ENCODE results near the gene TNFRSF1B. TPM values are rescaled to one million over a fixed set of nuclear protein-coding genes. Genes with fewer than 3 reads are reported as not detected.

Gene TNFRSF1B
- polyA plus RNA-seq, 1 donor (not counting 4 experiments of a cell fraction or from before 2014, with no cell fraction given) = 0.04 TPM

DNA sequence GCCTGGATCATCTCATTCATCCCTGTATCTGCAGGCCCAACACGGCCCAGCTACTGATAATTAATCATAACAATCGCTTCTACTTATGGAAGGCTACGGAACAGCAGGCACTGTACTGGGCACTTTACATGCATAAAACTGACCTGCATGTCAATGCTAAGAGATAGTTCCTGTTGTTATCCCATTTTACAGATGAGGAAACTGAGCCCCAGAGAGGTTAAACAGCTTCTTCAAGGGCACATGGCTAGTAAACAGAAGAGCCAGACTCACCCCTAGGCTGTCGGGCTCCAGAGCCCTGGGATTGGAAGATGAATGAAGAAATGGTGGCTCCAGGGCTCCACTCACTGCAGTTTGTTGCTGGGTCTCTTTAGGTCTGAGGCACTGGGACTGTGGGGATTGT is 35.8 kb downstream of the TNFRSF1B start:
- dilution Hi-C loops (cut with MboI; ENCODE audit: extremely low pct_ligation_motif_present, low sequenced_read_pairs) = no loop called here
- Histone ChIP-seq H3K9me1 (ENCODE audit: control insufficient read depth, extremely low read depth, insufficient read depth, low read length) (no peaks in the 10 kb centered on the region), H4K20me1 (ENCODE audit: control insufficient read depth, extremely low read depth, insufficient read depth, low read length) (no peaks in the 10 kb centered on the region), H3K36me3 (ENCODE audit: control insufficient read depth in 2 of 2, extremely low read depth in 1 of 2, insufficient read depth in 2 of 2, low read length in 2 of 2) (no peaks in the 10 kb centered on the region), H3K4me3 (ENCODE audit: control insufficient read depth in 2 of 3, extremely low read depth in 1 of 3, insufficient read depth in 2 of 3, low read depth in 1 of 3, low read length in 3 of 3) (no peak overlapping the region), H3K9ac (ENCODE audit: control insufficient read depth, extremely low read depth, insufficient read depth, low read length) (no peak overlapping the region), H3K4me2 (ENCODE audit: control insufficient read depth, extremely low read depth, insufficient read depth, low read depth, low read length) (no peak overlapping the region), H3K27me3 (ENCODE audit: control insufficient read depth, extremely low read depth, insufficient read depth, low read length) (no peaks in the 10 kb centered on the region), H3K4me1 (ENCODE audit: control insufficient read depth, extremely low read depth, insufficient read depth, low read length) (no peaks in the 10 kb centered on the region), H3K27ac (ENCODE audit: control insufficient read depth, insufficient read depth, low read length) (no peak overlapping the region), H2AFZ (ENCODE audit: control insufficient read depth, low read length) (no peak overlapping the region), H3K79me2 (ENCODE audit: control insufficient read depth, insufficient read depth, low read length) (no peaks in the 10 kb centered on the region), H3K9me3 (ENCODE audit: control insufficient read depth, low read depth, low read length) (no peaks in the 10 kb centered on the region)
- no peak for TF ChIP-seq EZH2 (IDR thresholded peaks at IDR 0.05; ENCODE audit: low read length)
- TF ChIP-seq, protein P1, sequence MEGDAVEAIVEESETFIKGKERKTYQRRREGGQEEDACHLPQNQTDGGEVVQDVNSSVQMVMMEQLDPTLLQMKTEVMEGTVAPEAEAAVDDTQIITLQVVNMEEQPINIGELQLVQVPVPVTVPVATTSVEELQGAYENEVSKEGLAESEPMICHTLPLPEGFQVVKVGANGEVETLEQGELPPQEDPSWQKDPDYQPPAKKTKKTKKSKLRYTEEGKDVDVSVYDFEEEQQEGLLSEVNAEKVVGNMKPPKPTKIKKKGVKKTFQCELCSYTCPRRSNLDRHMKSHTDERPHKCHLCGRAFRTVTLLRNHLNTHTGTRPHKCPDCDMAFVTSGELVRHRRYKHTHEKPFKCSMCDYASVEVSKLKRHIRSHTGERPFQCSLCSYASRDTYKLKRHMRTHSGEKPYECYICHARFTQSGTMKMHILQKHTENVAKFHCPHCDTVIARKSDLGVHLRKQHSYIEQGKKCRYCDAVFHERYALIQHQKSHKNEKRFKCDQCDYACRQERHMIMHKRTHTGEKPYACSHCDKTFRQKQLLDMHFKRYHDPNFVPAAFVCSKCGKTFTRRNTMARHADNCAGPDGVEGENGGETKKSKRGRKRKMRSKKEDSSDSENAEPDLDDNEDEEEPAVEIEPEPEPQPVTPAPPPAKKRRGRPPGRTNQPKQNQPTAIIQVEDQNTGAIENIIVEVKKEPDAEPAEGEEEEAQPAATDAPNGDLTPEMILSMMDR (optimal IDR thresholded peaks at IDR 0.05 in 1 of 3, IDR thresholded peaks at IDR 0.05 in 1 of 3, conservative IDR thresholded peaks at IDR 0.05 in 1 of 3; ENCODE audit: extremely low read depth in 1 of 3, insufficient read depth in 2 of 3, low read length in 3 of 3) = no peak
- FAIRE-seq (no peak), DNase-seq (ENCODE audit: low read depth, low spot score) (no peak)

DNA sequence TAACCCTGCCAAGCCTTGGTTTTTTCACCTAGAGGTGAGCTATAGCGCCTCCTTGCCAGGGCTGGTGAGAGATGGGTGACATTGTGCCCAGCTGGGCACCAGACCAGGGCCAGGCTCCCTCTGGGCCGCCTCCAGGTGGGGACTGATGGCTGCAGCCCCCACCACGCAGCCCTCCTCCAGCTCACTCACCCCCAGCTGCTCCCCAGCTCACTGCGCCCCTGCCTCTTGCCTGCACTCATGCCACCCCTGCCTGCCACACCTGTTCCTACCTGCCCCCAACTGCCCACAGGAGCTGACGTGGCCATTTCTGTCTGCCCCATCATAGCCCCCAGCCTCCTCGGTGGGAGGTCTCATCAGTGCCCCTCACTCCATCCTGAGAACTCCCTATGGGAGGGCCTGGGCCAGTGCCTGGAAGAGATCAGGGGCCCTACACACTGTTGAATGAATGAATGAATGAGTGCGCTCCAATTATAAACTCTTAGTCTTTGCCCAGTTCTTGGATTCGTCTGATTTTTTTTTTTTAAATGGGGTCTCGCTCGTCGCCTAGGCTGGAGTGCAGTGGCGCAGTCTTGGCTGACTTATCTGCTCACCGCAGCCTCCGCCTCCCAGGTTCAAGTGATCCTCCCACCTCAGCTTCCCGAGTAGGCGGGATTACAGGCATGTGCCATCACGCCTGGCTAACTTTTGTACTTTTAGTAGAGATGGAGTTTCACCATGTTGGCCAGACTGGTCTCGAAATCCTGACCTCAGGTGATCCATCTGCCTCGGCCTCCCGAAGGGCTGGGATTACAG is 36.6 kb downstream of the TNFRSF1B start:
- Histone ChIP-seq H4K20me1 (ENCODE audit: control insufficient read depth, extremely low read depth, insufficient read depth, low read length) (no peaks in the 10 kb centered on the region), H3K4me1 (ENCODE audit: control insufficient read depth, extremely low read depth, insufficient read depth, low read length) (no peaks in the 10 kb centered on the region), H3K9me3 (ENCODE audit: control insufficient read depth, low read depth, low read length) (no peaks in the 10 kb centered on the region), H3K9me1 (ENCODE audit: control insufficient read depth, extremely low read depth, insufficient read depth, low read length) (no peaks in the 10 kb centered on the region), H3K4me3 (ENCODE audit: control insufficient read depth in 2 of 3, extremely low read depth in 1 of 3, insufficient read depth in 2 of 3, low read depth in 1 of 3, low read length in 3 of 3) (no peak overlapping the region), H3K79me2 (ENCODE audit: control insufficient read depth, insufficient read depth, low read length) (no peaks in the 10 kb centered on the region), H3K9ac (ENCODE audit: control insufficient read depth, extremely low read depth, insufficient read depth, low read length) (no peak overlapping the region), H3K27ac (ENCODE audit: control insufficient read depth, insufficient read depth, low read length) (no peak overlapping the region), H3K4me2 (ENCODE audit: control insufficient read depth, extremely low read depth, insufficient read depth, low read depth, low read length) (no peak overlapping the region), H2AFZ (ENCODE audit: control insufficient read depth, low read length) (no peak overlapping the region), H3K27me3 (ENCODE audit: control insufficient read depth, extremely low read depth, insufficient read depth, low read length) (no peaks in the 10 kb centered on the region), H3K36me3 (ENCODE audit: control insufficient read depth in 2 of 2, extremely low read depth in 1 of 2, insufficient read depth in 2 of 2, low read length in 2 of 2) (no peaks in the 10 kb centered on the region)
- FAIRE-seq (no peak), DNase-seq (ENCODE audit: low read depth, low spot score) (no peak)
- dilution Hi-C loops (cut with MboI; ENCODE audit: extremely low pct_ligation_motif_present, low sequenced_read_pairs) = no loop called here
- TF ChIP-seq EZH2 (IDR thresholded peaks at IDR 0.05; ENCODE audit: low read length) = no peak
- TF ChIP-seq, protein P1 (optimal IDR thresholded peaks at IDR 0.05 in 1 of 3, IDR thresholded peaks at IDR 0.05 in 1 of 3, conservative IDR thresholded peaks at IDR 0.05 in 1 of 3; ENCODE audit: extremely low read depth in 1 of 3, insufficient read depth in 2 of 3, low read length in 3 of 3) = no peak

All from keratinocyte (primary cell).